Nephron (organoid): ENCODE results near the gene SRSF2.
"Not testable (repeated sequence)": the region's sequence is repeated elsewhere in the genome, so short reads cannot be mapped to it uniquely, and the experiment has no call there.

Source experiments
- H3K27ac Mint-ChIP-seq, 3 experiments: 2 replicates each; pipeline ENCODE4 v1.8.0; 2020; ENCODE audit warnings: mixed read lengths in 3 of 3, mild to moderate bottlenecking in 2 of 3, moderate library complexity in 1 of 3
- H3K27me3 Mint-ChIP-seq: 2 replicates; pipeline ENCODE4 v1.8.0; 2021; ENCODE audit warnings: low read depth, mild to moderate bottlenecking, moderate library complexity, mixed read lengths
- H3K36me3 Mint-ChIP-seq: 2 replicates; pipeline ENCODE4 v1.8.0; 2020; ENCODE audit warnings: low read depth, mixed read lengths
- H3K4me1 Mint-ChIP-seq: 2 replicates; pipeline ENCODE4 v1.8.0; 2020; ENCODE audit warnings: mixed read lengths
- H3K4me3 Mint-ChIP-seq, 3 experiments: 2 replicates each; pipeline ENCODE4 v1.8.0; 2020; ENCODE audit warnings: mild to moderate bottlenecking in 3 of 3, mixed read lengths in 3 of 3, moderate library complexity in 2 of 3
- H3K9me3 Mint-ChIP-seq: 2 replicates; pipeline ENCODE4 v1.8.0; 2020; ENCODE audit warnings: mixed read lengths
- TF ChIP-seq, protein P1 (sequence below), 3 experiments: fragments of 200-600 bp; sonication (generic); IDR thresholded peaks; one replicate each; pipeline ENCODE4 v1.5.0; 2021; ENCODE audit warnings: antibody characterized with exemption in 3 of 3; ENCODE audit not compliant: unreplicated experiment in 3 of 3

Gene SRSF2

GRCh38 chr17:76752006-76752405, 14.9 kb upstream of the SRSF2 start:
- peaks cover 5% of the 10 kb centered on the region for H3K4me1 Mint-ChIP-seq

GRCh38 chr17:76751416-76751993, 14.4 kb upstream of the SRSF2 start:
- Mint-ChIP-seq H3K4me1 (peaks cover 5% of the 10 kb centered on the region), H3K27ac (no peak overlapping the region), H3K9me3 (no peaks in the 10 kb centered on the region), H3K36me3 (peaks cover 48% of the 10 kb centered on the region), H3K4me3 (no peak overlapping the region), H3K27me3 (no peaks in the 10 kb centered on the region)
- TF ChIP-seq, protein P1, sequence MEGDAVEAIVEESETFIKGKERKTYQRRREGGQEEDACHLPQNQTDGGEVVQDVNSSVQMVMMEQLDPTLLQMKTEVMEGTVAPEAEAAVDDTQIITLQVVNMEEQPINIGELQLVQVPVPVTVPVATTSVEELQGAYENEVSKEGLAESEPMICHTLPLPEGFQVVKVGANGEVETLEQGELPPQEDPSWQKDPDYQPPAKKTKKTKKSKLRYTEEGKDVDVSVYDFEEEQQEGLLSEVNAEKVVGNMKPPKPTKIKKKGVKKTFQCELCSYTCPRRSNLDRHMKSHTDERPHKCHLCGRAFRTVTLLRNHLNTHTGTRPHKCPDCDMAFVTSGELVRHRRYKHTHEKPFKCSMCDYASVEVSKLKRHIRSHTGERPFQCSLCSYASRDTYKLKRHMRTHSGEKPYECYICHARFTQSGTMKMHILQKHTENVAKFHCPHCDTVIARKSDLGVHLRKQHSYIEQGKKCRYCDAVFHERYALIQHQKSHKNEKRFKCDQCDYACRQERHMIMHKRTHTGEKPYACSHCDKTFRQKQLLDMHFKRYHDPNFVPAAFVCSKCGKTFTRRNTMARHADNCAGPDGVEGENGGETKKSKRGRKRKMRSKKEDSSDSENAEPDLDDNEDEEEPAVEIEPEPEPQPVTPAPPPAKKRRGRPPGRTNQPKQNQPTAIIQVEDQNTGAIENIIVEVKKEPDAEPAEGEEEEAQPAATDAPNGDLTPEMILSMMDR (IDR thresholded peaks at IDR 0.05; ENCODE audit: unreplicated experiment in 3 of 3), result no peak

More at GRCh38 chr17:76752006-76752405, 14.9 kb upstream of the SRSF2 start:
- Mint-ChIP-seq H3K9me3 (no peaks in the 10 kb centered on the region), H3K27ac (no peak overlapping the region), H3K36me3 (peaks cover 48% of the 10 kb centered on the region), H3K27me3 (no peaks in the 10 kb centered on the region), H3K4me3 (no peak overlapping the region)
- TF ChIP-seq, protein P1 (IDR thresholded peaks at IDR 0.05; ENCODE audit: unreplicated experiment in 3 of 3), result no peak

- Mint-ChIP-seq H3K36me3 (peaks cover 73% of the 10 kb centered on the region), H3K4me3 (no peak overlapping the region), H3K27me3 (no peaks in the 10 kb centered on the region), H3K4me1 (peaks cover 5% of the 10 kb centered on the region), H3K9me3 (no peaks in the 10 kb centered on the region), H3K27ac (no peak overlapping the region)
- TF ChIP-seq, protein P1 (IDR thresholded peaks at IDR 0.05; ENCODE audit: unreplicated experiment in 3 of 3), result no peak
Measured at GRCh38 chr17:76748657-76749056, 11.5 kb upstream of the SRSF2 start.

DNA sequence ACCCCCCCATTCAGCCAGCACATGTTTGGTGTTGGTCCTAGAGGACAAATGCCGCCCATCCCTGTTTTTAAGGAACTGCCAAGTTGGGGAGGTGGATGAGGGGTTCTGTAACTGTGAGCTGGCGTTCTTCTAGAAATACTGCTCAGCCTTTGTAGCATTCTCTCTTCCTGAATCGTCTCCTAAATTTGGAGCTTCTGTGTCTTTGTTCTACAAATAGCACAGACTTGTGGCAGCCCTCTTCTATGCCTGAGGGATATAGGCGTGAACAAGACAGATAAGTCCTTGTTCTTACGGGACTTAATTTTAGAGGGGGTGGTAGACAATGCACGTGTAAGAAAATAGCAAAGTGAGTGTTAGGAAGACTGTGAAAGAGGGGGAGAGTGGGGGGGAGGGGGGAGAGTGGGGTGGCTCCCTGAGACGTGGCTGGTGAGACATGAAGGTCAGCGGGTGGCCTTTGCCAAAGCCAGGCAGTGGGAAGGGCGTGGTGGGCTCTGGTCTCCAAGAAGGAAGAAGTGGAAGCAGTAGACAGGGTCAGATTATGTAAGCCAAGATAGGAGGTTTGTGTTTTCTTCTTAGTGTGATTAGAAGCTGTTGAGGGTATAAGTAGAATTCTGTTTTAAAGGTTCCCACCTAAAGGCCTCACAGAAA, 10.7 kb upstream of the SRSF2 start:
- Mint-ChIP-seq H3K4me3 (no peak overlapping the region), H3K9me3 (no peaks in the 10 kb centered on the region), H3K36me3 (peaks cover 73% of the 10 kb centered on the region), H3K27me3 (no peaks in the 10 kb centered on the region), H3K4me1 (peaks cover 5% of the 10 kb centered on the region), H3K27ac (no peak overlapping the region)
- TF ChIP-seq, protein P1 (IDR thresholded peaks at IDR 0.05; ENCODE audit: unreplicated experiment in 3 of 3), result no peak

GRCh38 chr17:76745785-76746184, 8.7 kb upstream of the SRSF2 start:
- not testable (repeated sequence) for H3K9me3 Mint-ChIP-seq, H3K27me3 Mint-ChIP-seq, H3K27ac Mint-ChIP-seq, H3K4me3 Mint-ChIP-seq
- H3K4me1 Mint-ChIP-seq, result peaks cover 17% of the 10 kb centered on the region
- peaks cover 77% of the 10 kb centered on the region for H3K36me3 Mint-ChIP-seq

DNA sequence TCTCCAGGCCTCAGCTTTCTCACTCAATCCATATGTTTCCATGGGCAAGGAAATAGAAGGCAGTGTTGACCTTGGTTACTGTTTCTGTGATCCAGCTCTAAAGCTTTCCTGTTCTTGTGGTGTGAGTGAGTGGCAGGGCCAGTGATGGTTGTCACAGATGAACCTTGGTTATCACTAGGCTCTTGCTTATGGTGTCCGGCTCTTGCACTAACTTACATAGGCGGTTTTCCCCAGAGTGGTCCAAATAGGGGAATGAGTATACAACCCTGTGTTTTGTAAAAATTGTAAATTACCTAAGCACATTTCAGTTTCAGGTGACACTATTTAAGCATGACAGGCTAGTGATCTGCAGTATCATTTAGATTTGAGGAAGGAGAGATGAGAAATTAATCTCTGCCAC, 7.6 kb upstream of the SRSF2 start:
- no peak overlapping the region for H3K4me3 Mint-ChIP-seq
- H3K27me3 Mint-ChIP-seq, result no peaks in the 10 kb centered on the region
- H3K9me3 Mint-ChIP-seq, result no peaks in the 10 kb centered on the region
- TF ChIP-seq, protein P1 (IDR thresholded peaks at IDR 0.05; ENCODE audit: unreplicated experiment in 3 of 3), result no peak
- H3K4me1 Mint-ChIP-seq, result peaks cover 26% of the 10 kb centered on the region
- no peak overlapping the region for H3K27ac Mint-ChIP-seq
- peaks cover 72% of the 10 kb centered on the region for H3K36me3 Mint-ChIP-seq
